Glomerular visceral epithelial cell (primary cell): ENCODE results near the gene CELSR1.

Experiments
- DNase-seq: peaks from one replicate; pipeline ENCODE4 v3.0.0-alpha.2; 2016; ENCODE audit errors: extremely low spot score

The CELSR1 gene

GRCh38 chr22:46537225-46537945 lies at the start of gene CELSR1:
CELSR1 (minus strand) TSS chr22:46537620; CDS start chr22:46537170, 450 bp downstream.
- DNase-seq, result peak; percentile 79

GRCh38 chr22:46587061-46587460 lies 49.6 kb upstream of the CELSR1 start:
- no peak for DNase-seq

GRCh38 chr22:46586531-46587011 lies 49.2 kb upstream of the CELSR1 start:
- DNase-seq, result no peak

- no peak for DNase-seq
These were observed 48.7 kb upstream of the CELSR1 start for GRCh38 chr22:46586123-46586519.

GRCh38 chr22:46585340-46586122 lies 48.1 kb upstream of the CELSR1 start:
- DNase-seq, result no peak

GRCh38 chr22:46584081-46584921 lies 46.9 kb upstream of the CELSR1 start:
- no peak for DNase-seq

GRCh38 chr22:46583571-46583970 lies 46.2 kb upstream of the CELSR1 start:
- no peak for DNase-seq

GRCh38 chr22:46582281-46582933 lies 45.0 kb upstream of the CELSR1 start:
- no peak for DNase-seq

GRCh38 chr22:46581538-46582244 lies 44.3 kb upstream of the CELSR1 start:
- DNase-seq, result no peak

- DNase-seq, result no peak
These were observed 43.6 kb upstream of the CELSR1 start for GRCh38 chr22:46580940-46581537.

GRCh38 chr22:46579751-46580449 lies 42.5 kb upstream of the CELSR1 start:
- DNase-seq, result no peak

- DNase-seq, result no peak
These were observed 41.6 kb upstream of the CELSR1 start for GRCh38 chr22:46578824-46579561.

- no peak for DNase-seq
These were observed 40.9 kb upstream of the CELSR1 start for GRCh38 chr22:46578251-46578823.

- no peak for DNase-seq
These were observed 40.2 kb upstream of the CELSR1 start for GRCh38 chr22:46577368-46578249.

- peak; percentile 55 for DNase-seq
These were observed 39.3 kb upstream of the CELSR1 start for GRCh38 chr22:46576556-46577367.

- no peak for DNase-seq
These were observed 38.6 kb upstream of the CELSR1 start for GRCh38 chr22:46575911-46576555.
